OCI-LY1 (cell line): ENCODE data around the gene KIRREL3.

Experiments used
- EZH2 ChIP-seq: fragments of 200-600 bp; sonication (generic), shearing (Covaris generic); IDR thresholded peaks from 2 replicates; pipeline ENCODE4 v1.8.0; 2017; ENCODE audit warnings: borderline replicate concordance, mixed run types, mild to moderate bottlenecking, antibody characterized with exemption, low read length, moderate library complexity, mixed read lengths
- TF ChIP-seq, protein P1 (sequence below): fragments of 200-600 bp; sonication (generic), shearing (Covaris generic); IDR thresholded peaks from 2 replicates; pipeline ENCODE4 v1.5.1; 2017; ENCODE audit warnings: mild to moderate bottlenecking, antibody characterized with exemption, low read length, moderate library complexity, mixed read lengths

GRCh38 chr11:126607776-126608541 is 392.6 kb downstream of the KIRREL3 start:
- TF ChIP-seq, protein P1, sequence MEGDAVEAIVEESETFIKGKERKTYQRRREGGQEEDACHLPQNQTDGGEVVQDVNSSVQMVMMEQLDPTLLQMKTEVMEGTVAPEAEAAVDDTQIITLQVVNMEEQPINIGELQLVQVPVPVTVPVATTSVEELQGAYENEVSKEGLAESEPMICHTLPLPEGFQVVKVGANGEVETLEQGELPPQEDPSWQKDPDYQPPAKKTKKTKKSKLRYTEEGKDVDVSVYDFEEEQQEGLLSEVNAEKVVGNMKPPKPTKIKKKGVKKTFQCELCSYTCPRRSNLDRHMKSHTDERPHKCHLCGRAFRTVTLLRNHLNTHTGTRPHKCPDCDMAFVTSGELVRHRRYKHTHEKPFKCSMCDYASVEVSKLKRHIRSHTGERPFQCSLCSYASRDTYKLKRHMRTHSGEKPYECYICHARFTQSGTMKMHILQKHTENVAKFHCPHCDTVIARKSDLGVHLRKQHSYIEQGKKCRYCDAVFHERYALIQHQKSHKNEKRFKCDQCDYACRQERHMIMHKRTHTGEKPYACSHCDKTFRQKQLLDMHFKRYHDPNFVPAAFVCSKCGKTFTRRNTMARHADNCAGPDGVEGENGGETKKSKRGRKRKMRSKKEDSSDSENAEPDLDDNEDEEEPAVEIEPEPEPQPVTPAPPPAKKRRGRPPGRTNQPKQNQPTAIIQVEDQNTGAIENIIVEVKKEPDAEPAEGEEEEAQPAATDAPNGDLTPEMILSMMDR, result no peak
- TF ChIP-seq EZH2, result no peak
